Esophagus squamous epithelium (tissue), 5 donors: ENCODE data around the gene PGBD5. TPM values are rescaled to one million over a fixed set of nuclear protein-coding genes. Genes with fewer than 3 reads are reported as not detected.

Experiments used
- DNase-seq: peaks from one replicate; lab custom pipeline; 2025; lab: John Stamatoyannopoulos, UW
- H3K27ac ChIP-seq, 4 donors: fragments of 200-600 bp; sonication (generic); one replicate each; pipeline ENCODE4 v1.5.1; 2016 to 2019; ENCODE audit warnings: mild to moderate bottlenecking in 1 of 4
- H3K27me3 ChIP-seq, 4 donors: fragments of 200-600 bp; sonication (generic); 1 replicate in 3 of 4; 2 replicates in 1 of 4; pipeline versions ENCODE4 v1.5.1 to v1.6.0; 2017 to 2021; ENCODE audit warnings: antibody characterized with exemption in 1 of 4
- H3K36me3 ChIP-seq, 3 donors: fragments of 200-600 bp; sonication (generic); one replicate each; pipeline ENCODE4 v1.5.1; 2016 to 2019
- H3K4me1 ChIP-seq, 3 donors: fragments of 200-600 bp; sonication (generic); one replicate each; pipeline ENCODE4 v1.5.1; 2017 to 2019
- H3K4me3 ChIP-seq, 4 donors: fragments of 200-600 bp; sonication (generic); 1 replicate in 3 of 4; 2 replicates in 1 of 4; pipeline ENCODE4 v1.5.1; 2016 to 2019; ENCODE audit warnings: mild to moderate bottlenecking in 2 of 4, moderate library complexity in 1 of 4
- H3K9me3 ChIP-seq, 3 donors: fragments of 200-600 bp; sonication (generic); one replicate each; pipeline ENCODE4 v1.5.1; 2016 to 2019
- CTCF ChIP-seq, 6 experiments: fragments of 450-650 bp in 4 of 6; fragments of 200-600 bp in 2 of 6; sonication (generic) in 2 of 6; IDR thresholded peaks; one replicate each; pipeline ENCODE4 v1.5.1; 2016 to 2019; ENCODE audit warnings: antibody characterized with exemption in 6 of 6, mild to moderate bottlenecking in 4 of 6, moderate library complexity in 4 of 6
- POLR2A ChIP-seq, 4 donors: fragments of 450-650 bp; IDR thresholded peaks; one replicate each; pipeline ENCODE4 v1.6.1; 2017; ENCODE audit warnings: antibody characterized with exemption in 4 of 4, mild to moderate bottlenecking in 4 of 4, moderate library complexity in 3 of 4
- WGBS, 2 donors: methylation state at CpG; one replicate each; pipeline ENCODE4 v1.1.5; 2018; 5-methylcytosine and 5-hydroxymethylcytosine counted together
- intact Hi-C: fragments of 100-400 bp; cut with DNase I; formaldehyde crosslinking; loops from one replicate; pipeline ENCODE4 v1.15.0; 2022
- total RNA-seq, 4 donors: library from RNA; depleted of rRNA; stranded (reverse); fragments of >200 nt; gene quantifications; one replicate each; pipeline ENCODE4 v1.1.0, GENCODE V29; 2016
- donor health status: DM: yes; HTN: yes; CAD: no.

PGBD5 gene
- total RNA-seq, 4 donors from 2014 or later = under 0.01 to 6.1 (median 3.0) TPM

- intact Hi-C loops = no loop called here
- H3K36me3 ChIP-seq = peaks cover 6 to 50% (median 12%) of the 10 kb centered on the region in 3 donors
- H3K27ac ChIP-seq = no peak overlapping the region
- no peak overlapping the region for H3K4me3 ChIP-seq
- H3K27me3 ChIP-seq = no peaks in the 10 kb centered on the region
- TF ChIP-seq POLR2A (IDR thresholded peaks at IDR 0.05) (no peak), CTCF (IDR thresholded peaks at IDR 0.05) (no peak)
- H3K9me3 ChIP-seq = no peaks in the 10 kb centered on the region
- WGBS, 2 donors = 53 to 81% methylated on average over 3 of the region's 3 CpGs
- no peak for DNase-seq
- no peaks in the 10 kb centered on the region for H3K4me1 ChIP-seq
These were observed 144.0 kb downstream of the PGBD5 start for GRCh38 chr1:230282157-230282556.

DNA sequence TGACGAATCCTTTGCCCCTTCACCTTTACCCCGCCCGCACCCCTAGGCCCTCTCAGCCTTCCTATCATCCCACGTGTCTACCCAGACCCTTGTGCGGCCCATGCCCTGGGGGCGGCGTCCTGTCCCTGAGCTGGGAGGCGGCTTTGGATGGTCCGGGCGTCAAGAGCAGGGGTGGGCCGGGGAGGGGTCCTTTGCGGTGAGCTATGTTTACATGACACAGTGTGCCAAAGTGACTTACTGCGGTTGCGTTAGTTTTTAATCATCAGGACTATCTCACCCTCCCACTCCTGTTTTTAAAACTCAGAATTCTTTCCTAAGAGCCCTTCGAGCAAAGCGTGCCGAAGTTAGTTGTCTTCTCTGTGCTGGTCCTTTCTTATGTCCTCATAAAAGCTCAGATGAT lies 144.6 kb downstream of the PGBD5 start:
- DNase-seq = no peak
- no peak overlapping the region for H3K27ac ChIP-seq
- no peak for TF ChIP-seq CTCF (IDR thresholded peaks at IDR 0.05)
- TF ChIP-seq POLR2A (IDR thresholded peaks at IDR 0.05) = no peak
- WGBS, 2 donors = 85 to 90% methylated on average over 14 to 17 of the region's 17 CpGs
- H3K36me3 ChIP-seq = peaks cover 6 to 56% (median 12%) of the 10 kb centered on the region in 3 donors
- H3K4me3 ChIP-seq = no peak overlapping the region
- no peaks in the 10 kb centered on the region for H3K27me3 ChIP-seq
- H3K4me1 ChIP-seq = no peaks in the 10 kb centered on the region
- intact Hi-C loops = no loop called here
- no peaks in the 10 kb centered on the region for H3K9me3 ChIP-seq

DNA sequence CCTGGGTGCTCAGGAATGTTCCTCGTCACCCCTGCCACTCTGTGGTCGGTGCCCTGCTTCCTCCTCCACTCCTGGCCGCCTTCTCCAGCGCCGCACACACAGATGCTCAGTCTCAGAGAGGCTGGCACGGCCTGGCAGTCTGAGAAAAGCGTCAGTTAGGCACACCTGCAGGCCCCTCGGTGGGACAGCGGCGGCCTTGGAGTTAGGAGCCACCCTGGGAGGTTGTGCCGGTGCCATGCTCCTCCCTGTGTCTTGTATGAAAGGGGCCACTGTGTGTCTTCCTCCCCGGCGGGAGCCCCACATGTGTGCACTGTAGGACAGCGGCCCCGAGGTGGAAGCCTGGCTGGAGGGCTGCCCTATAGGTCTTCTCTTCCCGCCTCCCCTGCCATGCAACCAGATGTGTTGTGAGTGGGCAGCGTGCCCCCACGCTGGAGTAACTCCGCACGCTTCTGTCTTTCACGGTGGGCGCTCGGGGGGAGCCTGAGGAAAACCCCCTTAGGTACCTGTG lies 145.2 kb downstream of the PGBD5 start:
- no peaks in the 10 kb centered on the region for H3K9me3 ChIP-seq
- WGBS, 2 donors = 80 to 96% methylated on average over 2 to 10 of the region's 23 CpGs
- no peaks in the 10 kb centered on the region for H3K4me1 ChIP-seq
- no peak for DNase-seq
- no peak overlapping the region for H3K27ac ChIP-seq
- TF ChIP-seq POLR2A (IDR thresholded peaks at IDR 0.05) (no peak), CTCF (IDR thresholded peaks at IDR 0.05) (no peak)
- peaks cover 6 to 62% (median 12%) of the 10 kb centered on the region in 3 donors for H3K36me3 ChIP-seq
- H3K4me3 ChIP-seq = no peak overlapping the region
- no peaks in the 10 kb centered on the region for H3K27me3 ChIP-seq
- intact Hi-C loops = no loop called here

- intact Hi-C loops = no loop called here
- no peak for DNase-seq
- WGBS, 2 donors = 91 to 97% methylated on average over 19 to 21 of the region's 24 CpGs
- no peak for TF ChIP-seq CTCF (IDR thresholded peaks at IDR 0.05)
- no peaks in the 10 kb centered on the region for H3K9me3 ChIP-seq
- H3K36me3 ChIP-seq = peaks cover 6 to 69% (median 12%) of the 10 kb centered on the region in 3 donors
- H3K4me3 ChIP-seq = no peak overlapping the region
- H3K27me3 ChIP-seq = no peaks in the 10 kb centered on the region
- H3K27ac ChIP-seq = no peak overlapping the region
- no peaks in the 10 kb centered on the region for H3K4me1 ChIP-seq
These were observed 145.9 kb downstream of the PGBD5 start for GRCh38 chr1:230280054-230280795.

- Histone ChIP-seq H3K36me3 (peaks cover 6 to 76% (median 12%) of the 10 kb centered on the region in 3 donors), H3K9me3 (no peaks in the 10 kb centered on the region), H3K27ac (no peak overlapping the region), H3K4me1 (no peaks in the 10 kb centered on the region), H3K4me3 (no peak overlapping the region), H3K27me3 (no peaks in the 10 kb centered on the region)
- intact Hi-C loops = no loop called here
- no peak for DNase-seq
- 88 to 96% methylated on average over 13 to 22 of the region's 24 CpGs for WGBS, 2 donors
- TF ChIP-seq POLR2A (IDR thresholded peaks at IDR 0.05) (no peak), CTCF (IDR thresholded peaks at IDR 0.05) (no peak)
These were observed 146.6 kb downstream of the PGBD5 start for GRCh38 chr1:230279583-230279945.
